GM23338 (cell line): ENCODE data around the gene SOWAHA.

ENCODE experiments used
- CREB1 ChIP-seq: fragments of 250-450 bp; sonication (Bioruptor Pico); IDR thresholded peaks from 2 replicates; pipeline ENCODE4 v1.5.0; 2020; ENCODE audit warnings: low read depth, mild to moderate bottlenecking, moderate library complexity
- EZH2 ChIP-seq: fragments of 200-600 bp; sonication (generic); IDR thresholded peaks from one replicate; pipeline ENCODE4 v1.8.0; 2017; ENCODE audit warnings: antibody characterized with exemption, mild to moderate bottlenecking, low read depth; ENCODE audit not compliant: unreplicated experiment
- EZH2phosphoT487 ChIP-seq: fragments of 200-600 bp; sonication (generic); IDR thresholded peaks from one replicate; pipeline ENCODE4 v1.8.1; 2018; ENCODE audit warnings: antibody characterized with exemption; ENCODE audit not compliant: unreplicated experiment
- NANOG ChIP-seq: IDR thresholded peaks from 2 replicates; pipeline ENCODE4 v1.6.1; 2016; ENCODE audit warnings: antibody characterized with exemption, borderline replicate concordance
- POLR2AphosphoS5 ChIP-seq: IDR thresholded peaks from 2 replicates; pipeline ENCODE4 v1.6.1; 2016; ENCODE audit warnings: antibody characterized with exemption, low read depth
- REST ChIP-seq: IDR thresholded peaks from one replicate; pipeline ENCODE4 v1.6.1; 2018; ENCODE audit warnings: antibody characterized with exemption; ENCODE audit not compliant: unreplicated experiment
- STAT1 ChIP-seq: IDR thresholded peaks from one replicate; pipeline ENCODE4 v1.6.1; 2016; ENCODE audit warnings: antibody characterized with exemption; ENCODE audit not compliant: unreplicated experiment
- TF ChIP-seq, protein P1 (sequence below), 2 experiments: fragments of 200-600 bp in 1 of 2; sonication (generic) in 1 of 2; conservative IDR thresholded peaks; 2 replicates each; pipeline versions ENCODE4 v1.5.1 to v1.6.1; 2016 to 2017; ENCODE audit warnings: antibody characterized with exemption in 2 of 2, low read depth in 2 of 2, mild to moderate bottlenecking in 2 of 2, moderate library complexity in 1 of 2

DNA sequence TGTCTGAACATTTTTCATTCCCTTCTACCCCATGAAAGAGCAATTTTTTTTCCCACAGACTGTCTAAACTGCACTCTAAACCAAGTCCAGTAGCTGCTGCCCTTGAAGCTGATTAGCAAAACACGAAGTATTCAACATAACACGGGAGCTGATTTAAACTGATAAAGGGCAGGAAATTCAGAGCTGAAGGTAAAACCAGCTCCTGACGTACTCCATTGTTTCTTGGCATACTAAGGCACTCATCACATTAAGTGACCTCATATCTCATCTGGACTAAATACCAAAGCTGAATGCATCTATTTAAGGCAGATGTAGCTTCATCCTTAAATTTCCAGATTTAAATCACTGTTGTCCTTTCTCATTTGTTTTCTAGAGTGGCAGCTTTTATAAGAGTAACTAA is 41.2 kb downstream of the SOWAHA start:
- TF ChIP-seq, protein P1, sequence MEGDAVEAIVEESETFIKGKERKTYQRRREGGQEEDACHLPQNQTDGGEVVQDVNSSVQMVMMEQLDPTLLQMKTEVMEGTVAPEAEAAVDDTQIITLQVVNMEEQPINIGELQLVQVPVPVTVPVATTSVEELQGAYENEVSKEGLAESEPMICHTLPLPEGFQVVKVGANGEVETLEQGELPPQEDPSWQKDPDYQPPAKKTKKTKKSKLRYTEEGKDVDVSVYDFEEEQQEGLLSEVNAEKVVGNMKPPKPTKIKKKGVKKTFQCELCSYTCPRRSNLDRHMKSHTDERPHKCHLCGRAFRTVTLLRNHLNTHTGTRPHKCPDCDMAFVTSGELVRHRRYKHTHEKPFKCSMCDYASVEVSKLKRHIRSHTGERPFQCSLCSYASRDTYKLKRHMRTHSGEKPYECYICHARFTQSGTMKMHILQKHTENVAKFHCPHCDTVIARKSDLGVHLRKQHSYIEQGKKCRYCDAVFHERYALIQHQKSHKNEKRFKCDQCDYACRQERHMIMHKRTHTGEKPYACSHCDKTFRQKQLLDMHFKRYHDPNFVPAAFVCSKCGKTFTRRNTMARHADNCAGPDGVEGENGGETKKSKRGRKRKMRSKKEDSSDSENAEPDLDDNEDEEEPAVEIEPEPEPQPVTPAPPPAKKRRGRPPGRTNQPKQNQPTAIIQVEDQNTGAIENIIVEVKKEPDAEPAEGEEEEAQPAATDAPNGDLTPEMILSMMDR (conservative IDR thresholded peaks at IDR 0.05; ENCODE audit: low read depth in 2 of 2), result no peak
- TF ChIP-seq NANOG (no peak), EZH2 (no peak), POLR2AphosphoS5 (no peak), EZH2phosphoT487 (no peak), REST (no peak), STAT1 (no peak), CREB1 (CRISPR knock-in tag) (0 out of 2 replicates have a peak, but pooled peaks have one; percentile 34)
